Measurements from ENCODE around the gene WDR7. TPM values are rescaled to one million over a fixed set of nuclear protein-coding genes. Genes with fewer than 3 reads are reported as not detected.
A peak's percentile ranks its signal among the peaks of the same experiment; 100 is the strongest.

Gene WDR7
- total and polyA plus RNA-seq, 9 of the 15 experiments (the other 6 are each of a cell fraction or from before 2014, with no cell fraction given): 1.4 to 9.4 (median 5.3) TPM

DNA sequence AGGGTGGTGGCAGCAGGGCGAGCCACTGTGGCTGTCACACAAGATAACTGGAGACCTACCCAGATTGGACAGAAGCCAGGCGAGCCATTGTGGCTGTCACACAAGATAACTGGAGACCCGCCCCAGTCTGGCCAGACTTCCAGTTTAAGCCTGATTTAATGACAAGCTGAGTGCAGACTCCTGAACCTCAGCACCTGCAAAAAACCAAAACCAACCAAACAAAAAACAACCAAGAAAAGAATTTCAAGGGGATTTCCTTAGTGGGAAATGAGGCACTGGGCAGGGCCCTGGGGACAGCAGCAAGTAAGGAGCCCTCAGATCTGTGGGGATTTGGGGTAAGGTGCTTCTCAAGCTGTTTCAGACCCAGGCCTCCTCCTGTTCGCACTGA lies 400.5 kb downstream of the WDR7 start (continued):
- TF ChIP-seq E2F1 (CRISPR knock-in tag; IDR thresholded peaks at IDR 0.05) (no peak), HDAC1 (IDR thresholded peaks at IDR 0.05) (peak in 1 of 2 experiments; percentile 34; a peak in 1 of 4 replicates), TBP (optimal IDR thresholded peaks at IDR 0.05; ENCODE audit: low read depth, low read length) (no peak), HNRNPK (IDR thresholded peaks at IDR 0.05; ENCODE audit: low read depth, low read length, poor library complexity, severe bottlenecking) (no peak), SREBF1 (IDR thresholded peaks at IDR 0.05; ENCODE audit: borderline replicate concordance, low read depth, low read length) (no peak), ZNF316 (IDR thresholded peaks at IDR 0.05) (no peak), ZMIZ1 (IDR thresholded peaks at IDR 0.05; ENCODE audit: low read depth in 2 of 2, low read length in 2 of 2) (peak in 1 of 2 experiments; percentile 34; a peak in 1 of 4 replicates), KAT8 (IDR thresholded peaks at IDR 0.05; ENCODE audit: low read depth) (no peak), HCFC1 (IDR thresholded peaks at IDR 0.05; ENCODE audit: low read depth, low read length) (no peak), POLR2G (IDR thresholded peaks at IDR 0.05; ENCODE audit: low read depth, low read length) (no peak), BDP1 (IDR thresholded peaks at IDR 0.05; ENCODE audit: insufficient read depth, insufficient read length) (no peak), TOE1 (IDR thresholded peaks at IDR 0.05; ENCODE audit: borderline replicate concordance) (no peak), TOE1 (CRISPR knock-in tag; IDR thresholded peaks at IDR 0.05; ENCODE audit: borderline replicate concordance, low read depth) (no peak), C11orf30 (IDR thresholded peaks at IDR 0.05; ENCODE audit: low read depth) (no peak), TEAD4 (IDR thresholded peaks at IDR 0.05; ENCODE audit: low read length) (peak; percentile 89), TEAD4 (CRISPR knock-in tag; IDR thresholded peaks at IDR 0.05; ENCODE audit: borderline replicate concordance) (no peak), ATF7 (IDR thresholded peaks at IDR 0.05) (0 out of 2 replicates have a peak, but pooled peaks have one; percentile 32), ZKSCAN8 (CRISPR knock-in tag; IDR thresholded peaks at IDR 0.05) (no peak), ZNF282 (CRISPR knock-in tag; IDR thresholded peaks at IDR 0.05) (no peak), ZNF12 (CRISPR knock-in tag; IDR thresholded peaks at IDR 0.05) (no peak), E2F3 (CRISPR knock-in tag; IDR thresholded peaks at IDR 0.05) (no peak), ZNF584 (CRISPR knock-in tag; IDR thresholded peaks at IDR 0.05; ENCODE audit: low read depth) (no peak), ZKSCAN3 (CRISPR knock-in tag; IDR thresholded peaks at IDR 0.05) (no peak), MAFG (tag; conservative IDR thresholded peaks at IDR 0.05) (no peak), BCOR (IDR thresholded peaks at IDR 0.05) (no peak), STAG1 (CRISPR knock-in tag; IDR thresholded peaks at IDR 0.05; ENCODE audit: borderline replicate concordance) (no peak), DIDO1 (tag; IDR thresholded peaks at IDR 0.05; ENCODE audit: low read depth) (no peak)
- TF ChIP-seq, protein P1, sequence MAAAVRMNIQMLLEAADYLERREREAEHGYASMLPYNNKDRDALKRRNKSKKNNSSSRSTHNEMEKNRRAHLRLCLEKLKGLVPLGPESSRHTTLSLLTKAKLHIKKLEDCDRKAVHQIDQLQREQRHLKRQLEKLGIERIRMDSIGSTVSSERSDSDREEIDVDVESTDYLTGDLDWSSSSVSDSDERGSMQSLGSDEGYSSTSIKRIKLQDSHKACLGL (CRISPR knock-in tag; IDR thresholded peaks at IDR 0.05; ENCODE audit: borderline replicate concordance, poor library complexity, severe bottlenecking): no peak

All from K562 (cell line).